Osteoblast (primary cell): Measurements from ENCODE around the gene CREBZF. TPM values are rescaled to one million over a fixed set of nuclear protein-coding genes. Genes with fewer than 3 reads are reported as not detected.

Experiments used
- DNase-seq: peaks from one replicate; pipeline ENCODE4 v3.0.0; 2011; ENCODE audit warnings: low spot score, mixed read lengths; ENCODE audit not compliant: insufficient read length; ENCODE audit errors: missing footprints
- H2AFZ ChIP-seq: 2 replicates; pipeline ENCODE4 v1.6.0; 2011; ENCODE audit warnings: mild to moderate bottlenecking, low read length
- H3K27ac ChIP-seq: 2 replicates; pipeline ENCODE4 v1.5.1; 2011; ENCODE audit warnings: mild to moderate bottlenecking, low read depth, low read length, moderate library complexity
- H3K27me3 ChIP-seq: 2 replicates; pipeline ENCODE4 v1.6.0; 2012; ENCODE audit warnings: mild to moderate bottlenecking, control low read depth, inconsistent platforms, low read length, moderate library complexity; ENCODE audit not compliant: insufficient read depth
- H3K36me3 ChIP-seq: 2 replicates; pipeline ENCODE4 v1.5.1; 2011; ENCODE audit warnings: mild to moderate bottlenecking, low read length, control low read depth, moderate library complexity; ENCODE audit not compliant: insufficient read depth
- H3K4me1 ChIP-seq: 2 replicates; pipeline ENCODE4 v1.5.1; 2011; ENCODE audit warnings: mild to moderate bottlenecking, low read length, control low read depth, moderate library complexity; ENCODE audit not compliant: insufficient read depth
- H3K4me2 ChIP-seq: 2 replicates; pipeline ENCODE4 v1.6.0; 2011; ENCODE audit warnings: mild to moderate bottlenecking, low read length; ENCODE audit not compliant: insufficient read depth
- H3K4me3 ChIP-seq: fragments of 200-600 bp; sonication (generic); 3 replicates; pipeline ENCODE4 v1.5.1; 2012; ENCODE audit warnings: mild to moderate bottlenecking, low read length, inconsistent platforms; ENCODE audit not compliant: insufficient read depth
- H3K79me2 ChIP-seq: 2 replicates; pipeline ENCODE4 v1.6.0; 2012; ENCODE audit warnings: mild to moderate bottlenecking, low read length, control low read depth, inconsistent platforms; ENCODE audit not compliant: insufficient read depth
- H3K9me3 ChIP-seq: 2 replicates; pipeline ENCODE4 v1.5.1; 2011; ENCODE audit warnings: low read depth, low read length, control low read depth
- H4K20me1 ChIP-seq: 2 replicates; pipeline ENCODE4 v1.6.0; 2012; ENCODE audit warnings: mild to moderate bottlenecking, low read length, control low read depth; ENCODE audit not compliant: insufficient read depth
- total RNA-seq: library from RNA; depleted of rRNA; stranded (reverse); fragments of >200 nt; gene quantifications from 2 replicates; pipeline ENCODE4 v1.2.3, GENCODE V29; 2012
- TF ChIP-seq, protein P1 (sequence below): IDR thresholded peaks from 2 replicates; pipeline ENCODE4 v1.5.1; 2011; ENCODE audit warnings: mild to moderate bottlenecking, low read depth, low read length, moderate library complexity; ENCODE audit errors: extremely low read depth

CREBZF gene
- total RNA-seq, 1 donor: 49.2 TPM

DNA sequence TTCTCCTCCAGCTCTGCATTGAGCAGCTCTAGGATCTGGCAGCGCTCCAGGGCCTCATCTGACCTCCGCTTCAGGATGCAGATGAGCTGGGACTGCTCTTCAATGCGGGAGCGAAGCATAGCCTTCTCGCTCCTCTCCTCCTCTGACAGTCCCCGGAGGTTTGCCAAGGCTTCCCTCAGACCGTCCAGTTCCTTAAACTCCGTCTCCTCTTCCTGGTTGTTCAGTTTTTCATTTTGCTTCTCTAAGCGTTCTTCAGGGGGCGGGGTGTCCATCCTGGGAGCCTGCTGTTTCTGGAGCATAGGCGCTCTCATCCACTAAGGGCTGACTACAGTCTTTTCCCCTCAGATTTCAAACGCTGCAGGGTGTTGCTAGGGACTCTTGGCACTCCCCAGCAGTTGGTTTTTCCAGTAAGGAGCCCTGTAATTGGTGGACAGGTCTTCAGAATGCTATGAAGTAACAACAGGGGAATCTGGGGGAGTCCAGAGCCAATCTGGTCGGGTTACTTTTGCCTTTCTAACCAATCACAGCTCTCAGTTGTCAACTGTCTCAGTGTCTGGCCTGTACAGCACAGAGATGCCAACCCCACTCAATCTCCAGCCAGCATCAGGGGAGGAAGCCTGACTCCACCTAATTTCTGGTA lies 21.0 kb upstream of the CREBZF start, which contains the start of gene CCDC89:
Gene CCDC89, minus strand, starts transcription at position 376 of the 640 bp plus-strand sequence. Its CDS starts 65 bp downstream, at position 311.
- Histone ChIP-seq H2AFZ (peak within 1 kb of the TSS; percentile 99), H4K20me1 (no peaks in the 10 kb centered on the region), H3K36me3 (no peaks in the 10 kb centered on the region), H3K27ac (peak within 1 kb of the TSS; percentile 90), H3K27me3 (no peaks in the 10 kb centered on the region), H3K4me2 (peak within 1 kb of the TSS; percentile 94), H3K9me3 (no peaks in the 10 kb centered on the region), H3K4me1 (peaks cover 23% of the 10 kb centered on the region), H3K4me3 (peak within 1 kb of the TSS; percentile 78), H3K79me2 (no peaks in the 10 kb centered on the region)
- TF ChIP-seq, protein P1, sequence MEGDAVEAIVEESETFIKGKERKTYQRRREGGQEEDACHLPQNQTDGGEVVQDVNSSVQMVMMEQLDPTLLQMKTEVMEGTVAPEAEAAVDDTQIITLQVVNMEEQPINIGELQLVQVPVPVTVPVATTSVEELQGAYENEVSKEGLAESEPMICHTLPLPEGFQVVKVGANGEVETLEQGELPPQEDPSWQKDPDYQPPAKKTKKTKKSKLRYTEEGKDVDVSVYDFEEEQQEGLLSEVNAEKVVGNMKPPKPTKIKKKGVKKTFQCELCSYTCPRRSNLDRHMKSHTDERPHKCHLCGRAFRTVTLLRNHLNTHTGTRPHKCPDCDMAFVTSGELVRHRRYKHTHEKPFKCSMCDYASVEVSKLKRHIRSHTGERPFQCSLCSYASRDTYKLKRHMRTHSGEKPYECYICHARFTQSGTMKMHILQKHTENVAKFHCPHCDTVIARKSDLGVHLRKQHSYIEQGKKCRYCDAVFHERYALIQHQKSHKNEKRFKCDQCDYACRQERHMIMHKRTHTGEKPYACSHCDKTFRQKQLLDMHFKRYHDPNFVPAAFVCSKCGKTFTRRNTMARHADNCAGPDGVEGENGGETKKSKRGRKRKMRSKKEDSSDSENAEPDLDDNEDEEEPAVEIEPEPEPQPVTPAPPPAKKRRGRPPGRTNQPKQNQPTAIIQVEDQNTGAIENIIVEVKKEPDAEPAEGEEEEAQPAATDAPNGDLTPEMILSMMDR: no peak
- peak; percentile 95 for DNase-seq

DNA sequence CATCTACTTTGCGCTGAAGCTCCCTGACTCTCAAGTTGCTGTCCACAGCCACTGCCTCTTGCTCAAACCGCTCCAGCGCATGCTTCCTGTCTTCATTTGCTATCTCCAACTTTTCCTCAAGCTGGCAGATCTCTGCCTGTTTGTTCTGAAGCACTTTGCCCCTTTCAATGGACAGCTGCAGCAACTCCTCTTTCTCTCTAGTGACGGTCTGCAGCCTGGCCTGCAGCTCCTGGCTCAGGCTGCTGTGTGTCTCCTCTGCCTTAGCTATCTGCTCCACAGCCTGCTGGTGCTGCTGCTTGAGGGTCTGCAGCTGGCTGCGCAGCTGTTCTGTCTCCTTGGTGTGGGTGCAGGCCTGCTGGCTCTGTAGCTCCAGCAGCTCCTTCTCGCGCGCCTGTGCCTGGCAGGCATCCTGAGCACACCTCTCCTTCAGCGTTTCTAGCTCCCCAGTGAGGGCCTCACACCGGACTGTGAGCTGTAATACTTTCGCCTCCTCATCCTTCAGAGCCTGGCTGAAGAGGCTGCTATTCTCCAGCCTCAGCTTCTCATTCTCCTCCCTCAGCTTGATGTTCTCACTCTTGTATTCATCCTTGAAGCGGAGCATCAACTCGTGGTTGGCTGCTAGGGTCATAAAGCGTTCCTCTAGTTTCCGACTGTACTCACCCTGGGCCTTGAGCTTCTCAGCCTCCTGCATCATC lies 20.3 kb upstream of the CREBZF start:
- TF ChIP-seq, protein P1: no peak
- no peak for DNase-seq
- H3K4me1 ChIP-seq: peaks cover 23% of the 10 kb centered on the region
- H3K79me2 ChIP-seq: no peaks in the 10 kb centered on the region
- no peaks in the 10 kb centered on the region for H3K27me3 ChIP-seq
- no peaks in the 10 kb centered on the region for H3K36me3 ChIP-seq
- H2AFZ ChIP-seq: peak overlapping the region; percentile 99
- no peaks in the 10 kb centered on the region for H3K9me3 ChIP-seq
- H3K4me3 ChIP-seq: peak overlapping the region; percentile 78
- H3K27ac ChIP-seq: peak overlapping the region; percentile 90
- H3K4me2 ChIP-seq: peak overlapping the region; percentile 94
- no peaks in the 10 kb centered on the region for H4K20me1 ChIP-seq

DNA sequence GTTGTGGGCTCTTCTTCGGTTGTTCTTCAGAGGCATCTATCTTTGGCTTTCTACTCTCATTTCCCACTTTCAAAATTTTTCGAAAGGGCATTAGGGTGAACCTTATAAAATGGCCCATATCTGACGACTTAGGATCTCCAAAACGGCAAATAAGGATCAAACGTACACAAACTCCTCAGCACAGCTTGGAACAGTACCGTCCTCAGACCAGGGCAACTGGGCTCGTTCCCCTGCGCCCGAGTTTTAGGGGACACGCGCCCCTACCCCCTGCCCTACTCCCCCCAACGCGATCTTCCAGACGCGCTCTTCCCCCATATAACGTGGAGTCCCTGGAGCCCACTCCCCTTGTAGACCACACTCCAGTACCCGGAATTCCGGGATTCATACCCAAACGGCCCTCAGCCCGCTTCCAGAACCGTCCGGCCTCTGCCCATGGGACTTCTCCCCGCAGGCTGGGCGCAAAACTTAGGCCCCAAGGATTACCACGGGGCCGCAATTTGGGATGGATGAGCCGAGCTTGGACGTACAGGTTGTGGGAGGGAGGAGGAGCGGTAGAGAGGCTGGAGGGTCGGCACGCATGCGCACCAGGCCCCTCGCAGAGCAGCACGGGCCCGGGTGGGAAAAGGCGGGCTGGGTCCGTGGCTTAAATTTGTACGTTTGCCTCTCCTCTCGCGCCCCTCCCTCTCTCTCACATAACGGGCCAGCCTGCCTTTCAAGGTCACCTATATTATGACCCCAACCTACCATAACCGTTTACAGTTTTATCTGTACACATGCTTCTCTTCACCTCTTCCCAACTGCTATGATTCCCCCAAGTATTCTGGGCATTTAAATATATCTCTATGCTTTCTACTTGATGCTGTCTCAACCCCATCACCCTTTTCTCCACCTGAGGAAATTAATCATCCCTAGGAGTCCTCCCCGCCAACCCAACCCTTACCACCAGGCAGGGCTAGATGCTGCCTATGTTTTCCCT lies 17.7 kb upstream of the CREBZF start:
- Histone ChIP-seq H3K4me1 (peaks cover 23% of the 10 kb centered on the region), H3K36me3 (no peaks in the 10 kb centered on the region), H2AFZ (peak overlapping the region; percentile 95), H3K4me3 (peak overlapping the region; percentile 82), H3K79me2 (no peaks in the 10 kb centered on the region), H3K27ac (peak overlapping the region; percentile 51), H4K20me1 (no peaks in the 10 kb centered on the region), H3K27me3 (no peaks in the 10 kb centered on the region), H3K9me3 (no peaks in the 10 kb centered on the region), H3K4me2 (peak overlapping the region; percentile 69)
- TF ChIP-seq, protein P1: no peak
- peak; percentile 81 for DNase-seq
